HG02623 (cell line): ENCODE results near the gene PASD1.
"Not testable (repeated sequence)": the region's sequence is repeated elsewhere in the genome, so short reads cannot be mapped to it uniquely, and the experiment has no call there.

Experiments used
- ATAC-seq: cut with Tn5 transposase; IDR thresholded peaks from one replicate; pipeline ENCODE4 v1.9.1; 2021; ENCODE audit warnings: moderate library complexity; ENCODE audit not compliant: unreplicated experiment

Gene PASD1, protein sequence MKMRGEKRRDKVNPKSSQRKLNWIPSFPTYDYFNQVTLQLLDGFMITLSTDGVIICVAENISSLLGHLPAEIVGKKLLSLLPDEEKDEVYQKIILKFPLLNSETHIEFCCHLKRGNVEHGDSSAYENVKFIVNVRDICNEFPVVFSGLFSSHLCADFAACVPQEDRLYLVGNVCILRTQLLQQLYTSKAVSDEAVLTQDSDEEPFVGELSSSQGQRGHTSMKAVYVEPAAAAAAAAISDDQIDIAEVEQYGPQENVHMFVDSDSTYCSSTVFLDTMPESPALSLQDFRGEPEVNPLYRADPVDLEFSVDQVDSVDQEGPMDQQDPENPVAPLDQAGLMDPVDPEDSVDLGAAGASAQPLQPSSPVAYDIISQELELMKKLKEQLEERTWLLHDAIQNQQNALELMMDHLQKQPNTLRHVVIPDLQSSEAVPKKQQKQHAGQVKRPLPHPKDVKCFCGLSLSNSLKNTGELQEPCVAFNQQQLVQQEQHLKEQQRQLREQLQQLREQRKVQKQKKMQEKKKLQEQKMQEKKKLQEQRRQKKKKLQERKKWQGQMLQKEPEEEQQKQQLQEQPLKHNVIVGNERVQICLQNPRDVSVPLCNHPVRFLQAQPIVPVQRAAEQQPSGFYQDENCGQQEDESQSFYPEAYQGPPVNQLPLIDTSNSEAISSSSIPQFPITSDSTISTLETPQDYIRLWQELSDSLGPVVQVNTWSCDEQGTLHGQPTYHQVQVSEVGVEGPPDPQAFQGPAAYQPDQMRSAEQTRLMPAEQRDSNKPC

DNA sequence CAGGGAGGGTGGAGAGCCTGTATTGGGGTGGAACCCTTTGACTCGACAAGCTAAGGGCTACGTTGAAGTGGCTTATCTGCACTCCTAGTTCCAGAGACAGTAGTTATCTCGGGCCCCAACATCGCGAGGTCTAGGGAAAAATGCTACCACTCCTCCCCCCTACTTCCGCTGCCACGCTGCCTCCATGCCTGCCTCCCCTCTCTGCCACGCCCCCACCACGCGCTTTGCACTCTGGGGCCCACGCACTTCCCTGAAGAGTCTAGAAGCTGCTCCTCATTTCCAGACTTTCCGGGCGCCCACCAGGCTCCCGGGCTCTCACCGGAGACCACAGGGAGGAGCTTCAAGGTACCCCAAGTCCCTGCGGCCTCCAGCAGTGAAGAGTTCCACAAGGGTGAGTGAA, at the start of gene PASD1:
TSS of gene PASD1 (plus strand) at position 227 of the 400 bp plus-strand sequence. CDS start 37,879 bp downstream, outside the sequence.
- ATAC-seq = no peak

DNA sequence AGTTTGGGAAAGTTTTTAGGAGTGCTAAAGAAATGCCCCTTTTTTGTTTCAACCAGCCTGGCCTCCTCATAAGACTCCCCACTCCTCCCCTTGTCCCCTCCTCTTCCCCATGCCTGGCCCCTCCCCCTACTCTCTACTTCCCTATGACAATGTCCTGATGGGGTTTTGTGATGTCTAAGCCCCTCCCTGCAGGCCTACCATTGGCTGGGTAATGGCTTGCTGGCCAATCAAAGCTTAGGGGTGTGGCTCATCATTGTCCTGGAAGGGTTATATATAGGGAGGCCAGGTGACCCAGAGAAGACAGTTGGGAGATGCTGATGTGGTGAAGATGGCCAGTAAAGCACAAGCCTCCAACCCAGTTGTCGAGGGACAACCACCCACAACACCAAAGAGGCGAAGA, 48.2 kb upstream of the PASD1 start:
- ATAC-seq = no peak

DNA sequence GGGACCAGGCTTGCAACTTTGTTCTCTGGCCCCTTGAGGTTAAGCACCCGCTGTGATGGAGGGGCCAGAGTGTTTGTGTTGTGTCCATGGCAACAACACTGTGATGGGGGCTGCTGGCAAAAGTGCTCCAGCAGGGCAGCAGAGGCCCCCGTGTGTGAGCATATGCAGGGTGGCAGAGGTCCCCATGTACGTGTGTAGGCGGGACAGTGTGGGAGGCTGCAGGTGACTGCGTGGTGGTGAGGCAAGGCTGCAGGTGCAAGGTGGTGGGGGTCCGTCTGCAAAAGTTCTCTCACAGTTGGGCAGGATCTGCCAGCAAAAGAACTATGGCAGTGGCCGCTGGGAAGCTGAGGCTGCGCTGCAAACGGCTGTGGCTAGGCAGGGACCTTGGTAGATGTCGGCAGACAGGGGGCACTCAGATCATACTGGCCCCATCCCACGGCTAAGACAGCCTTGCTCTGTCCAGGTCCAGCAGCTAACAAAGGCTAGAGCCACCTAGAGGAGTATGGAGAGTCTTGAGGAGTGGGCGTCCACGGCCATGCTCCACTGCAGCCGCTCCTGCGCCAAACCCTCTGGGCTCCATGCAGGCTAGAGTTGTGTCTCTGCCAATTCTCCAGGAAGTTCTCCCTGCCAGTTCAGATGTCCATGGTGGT, 46.8 kb upstream of the PASD1 start:
- no peak for ATAC-seq

DNA sequence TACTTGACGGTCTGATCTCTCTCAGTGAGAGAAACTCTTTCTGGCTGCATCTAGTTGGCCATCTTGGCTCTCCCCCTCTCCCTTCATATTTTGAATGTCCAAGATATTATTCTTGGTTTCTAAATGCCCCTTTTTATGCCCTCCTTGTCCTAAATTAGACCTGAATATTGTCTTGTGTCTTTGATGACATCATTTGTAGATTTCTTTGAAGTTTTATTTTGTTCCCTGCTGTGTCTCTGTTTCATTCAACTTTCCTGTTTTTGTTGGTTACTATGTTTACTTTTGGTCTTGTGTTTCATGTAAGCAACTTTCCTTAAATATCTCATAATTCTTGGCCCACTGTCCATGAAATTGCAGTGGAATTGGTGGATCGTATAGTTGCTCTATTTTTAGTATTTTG, 46.1 kb upstream of the PASD1 start:
- no peak for ATAC-seq

DNA sequence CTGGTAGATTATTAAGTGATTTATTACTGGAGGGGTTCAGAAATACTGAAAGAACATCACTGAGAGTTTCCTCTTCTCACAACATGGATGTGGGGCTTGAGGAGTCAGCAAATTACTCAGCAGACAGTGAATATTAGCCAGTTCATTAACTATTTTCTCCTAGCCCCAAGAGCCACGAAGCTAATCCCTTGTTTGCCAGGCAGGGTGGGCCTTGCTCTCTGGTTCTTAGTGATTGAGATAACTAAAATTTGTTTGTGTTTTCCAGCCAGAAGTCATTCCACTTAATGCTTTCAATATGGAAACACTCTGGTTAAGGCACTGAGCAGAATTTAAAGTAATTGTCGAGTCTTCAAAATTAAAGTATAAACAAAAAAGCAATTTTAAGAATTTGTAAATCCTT, 40.1 kb upstream of the PASD1 start:
- ATAC-seq = no peak

DNA sequence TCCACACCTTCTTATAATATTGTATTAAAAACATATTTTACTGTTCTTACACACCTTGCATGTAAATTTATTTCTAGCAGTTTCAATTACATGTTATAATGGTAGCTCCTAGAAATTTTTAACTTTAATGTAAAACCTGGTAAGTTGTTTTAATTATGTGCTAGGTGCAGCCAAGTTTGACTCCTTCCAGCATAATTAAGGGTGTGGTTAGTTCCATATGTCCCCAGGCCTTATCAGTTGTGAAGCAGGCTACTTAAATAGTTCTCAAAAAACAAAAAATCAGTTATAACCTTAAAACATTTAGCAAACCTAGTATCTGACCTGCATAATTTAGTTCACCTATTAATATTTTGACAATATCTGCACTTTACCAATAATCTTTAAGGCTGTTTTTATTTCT, 26.9 kb upstream of the PASD1 start:
- ATAC-seq = no peak

DNA sequence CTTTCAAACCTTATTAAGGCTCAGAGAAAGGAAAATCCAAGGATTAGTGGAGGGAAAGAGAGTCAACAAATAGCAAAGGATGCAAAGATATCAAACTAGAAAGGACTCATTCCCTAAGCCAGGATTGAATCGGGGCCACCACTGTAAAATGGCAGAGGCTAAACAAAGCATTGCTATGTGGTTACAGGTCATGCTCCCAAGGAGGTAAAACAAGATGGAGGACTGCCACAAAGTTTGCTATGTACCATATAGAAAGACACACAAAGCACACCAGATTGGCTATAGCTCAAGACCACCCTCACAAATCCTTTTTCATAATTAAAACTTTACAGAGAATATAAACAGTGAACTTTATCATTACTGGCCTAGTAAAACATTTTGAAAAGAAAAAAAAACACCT, 25.9 kb upstream of the PASD1 start:
- no peak for ATAC-seq

DNA sequence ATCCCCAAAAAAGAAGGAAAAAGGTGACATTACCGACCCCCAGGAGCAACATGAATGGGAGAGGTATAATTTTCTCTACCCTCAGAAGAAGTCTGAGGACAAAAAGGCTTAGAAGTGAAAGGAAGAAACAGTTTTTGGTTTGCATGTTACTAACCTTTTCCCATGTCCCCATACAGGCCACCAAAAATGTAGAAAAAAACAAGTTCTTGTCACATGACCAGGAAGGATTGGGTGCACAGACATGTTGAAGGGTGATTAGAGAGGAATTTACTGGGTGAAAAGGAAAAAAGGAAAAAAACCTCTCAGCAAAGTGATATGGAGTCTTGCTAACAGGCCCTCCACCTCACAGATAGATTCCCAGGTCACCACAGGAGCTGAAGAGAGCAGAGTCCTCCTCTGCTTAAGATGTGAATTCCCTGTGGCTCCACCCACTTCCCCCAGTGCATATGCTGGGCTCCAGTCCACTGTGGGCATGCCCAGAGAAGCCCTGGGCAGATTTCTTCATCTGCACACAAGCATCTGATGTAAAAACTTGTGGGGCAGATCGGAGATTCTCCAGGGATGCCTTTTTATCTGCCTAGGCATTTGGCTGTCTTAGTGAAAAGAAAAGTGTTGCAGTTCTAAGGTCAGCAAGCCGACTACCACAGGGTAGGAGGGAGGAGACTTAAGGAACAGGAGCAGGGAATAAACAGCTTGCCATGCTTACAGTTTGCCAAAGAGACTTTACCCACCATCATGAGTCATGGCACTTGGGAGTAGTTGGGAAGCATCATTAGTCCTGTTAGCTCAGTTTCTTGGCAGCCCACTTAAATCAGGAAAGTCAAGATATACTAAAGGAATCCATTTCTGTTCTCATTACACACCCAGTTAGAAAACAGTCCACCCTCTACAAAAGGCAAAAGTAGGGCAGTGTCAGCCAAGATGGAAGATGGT, 25.0 kb upstream of the PASD1 start:
- ATAC-seq = no peak

DNA sequence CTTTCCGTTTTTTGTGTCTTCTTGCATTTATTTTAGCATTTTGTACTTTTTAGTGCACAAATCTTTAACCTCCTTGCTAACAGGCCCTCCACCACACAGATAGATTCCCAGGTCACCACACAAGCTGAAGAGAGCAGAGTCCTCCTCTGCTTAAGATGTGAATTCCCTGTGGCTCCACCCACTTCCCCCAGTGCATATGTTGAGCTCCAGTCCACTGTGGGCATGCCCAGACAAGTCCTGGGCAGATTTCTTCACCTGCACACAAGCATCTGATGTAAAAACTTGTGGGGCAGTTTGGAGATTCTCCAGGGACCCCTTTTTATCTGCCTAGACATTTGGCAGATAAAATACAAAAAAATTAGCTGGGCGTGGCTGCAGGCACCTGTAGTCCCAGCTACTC, 19.8 kb upstream of the PASD1 start:
- no peak for ATAC-seq

DNA sequence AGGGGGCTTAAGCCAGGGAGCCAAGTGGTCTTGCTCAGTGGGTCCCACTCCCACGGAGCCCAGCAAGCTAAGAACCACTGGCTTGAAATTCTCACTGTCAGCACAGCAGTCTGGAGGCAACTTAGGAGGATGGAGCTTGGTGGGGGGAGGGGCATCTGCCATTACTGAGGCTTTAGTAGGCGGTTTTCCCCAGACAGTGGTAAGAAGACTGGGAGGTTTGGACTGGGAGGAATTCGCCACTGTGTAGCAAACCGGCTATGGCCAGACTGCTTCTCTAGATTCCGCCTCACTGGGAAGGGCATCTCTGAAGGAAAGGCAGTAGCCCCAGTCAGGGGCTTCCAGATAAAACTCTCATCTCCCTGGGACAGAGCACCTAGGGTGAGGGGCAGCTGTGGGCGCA, 17.2 kb upstream of the PASD1 start:
- ATAC-seq = not testable (repeated sequence)

DNA sequence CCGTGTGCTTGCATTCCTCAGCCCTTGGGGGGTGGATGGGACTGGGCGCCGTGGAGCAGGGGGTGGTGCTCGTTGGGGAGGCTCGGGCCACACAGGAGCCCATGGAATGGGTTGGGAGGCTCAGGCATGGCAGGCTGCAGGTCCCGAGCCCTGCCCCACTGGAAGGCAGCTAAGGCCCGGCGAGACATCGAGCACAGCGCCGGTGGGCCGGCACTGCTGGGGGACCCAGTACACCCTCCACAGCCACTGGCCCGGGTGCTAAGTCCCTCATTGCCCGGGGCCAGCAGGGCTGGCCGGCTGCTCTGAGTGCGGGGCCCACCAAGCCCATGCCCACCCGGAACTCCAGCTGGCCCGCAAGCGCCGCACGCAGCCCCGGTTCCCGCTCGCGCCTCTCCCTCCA, 12.3 kb upstream of the PASD1 start:
- not testable (repeated sequence) for ATAC-seq

DNA sequence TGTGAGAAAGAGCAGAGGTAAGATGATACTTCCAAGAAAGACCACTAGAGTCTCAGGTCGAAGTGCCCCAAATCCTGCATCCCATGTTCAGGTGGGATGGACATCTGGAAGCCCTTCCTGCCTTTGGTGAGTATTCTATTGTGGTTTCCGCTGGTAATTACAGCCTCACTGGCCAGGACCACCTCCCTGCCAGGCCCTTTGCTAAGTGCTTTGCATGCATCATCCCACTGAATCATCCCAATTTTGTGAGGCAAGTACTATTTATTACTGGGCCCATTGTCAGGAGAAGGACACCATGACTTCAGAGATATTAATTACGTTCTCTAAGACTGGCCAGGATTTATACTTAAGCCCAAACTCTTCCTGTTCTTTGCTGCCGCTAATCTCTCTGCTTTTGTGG, 10.7 kb upstream of the PASD1 start:
- ATAC-seq = no peak

DNA sequence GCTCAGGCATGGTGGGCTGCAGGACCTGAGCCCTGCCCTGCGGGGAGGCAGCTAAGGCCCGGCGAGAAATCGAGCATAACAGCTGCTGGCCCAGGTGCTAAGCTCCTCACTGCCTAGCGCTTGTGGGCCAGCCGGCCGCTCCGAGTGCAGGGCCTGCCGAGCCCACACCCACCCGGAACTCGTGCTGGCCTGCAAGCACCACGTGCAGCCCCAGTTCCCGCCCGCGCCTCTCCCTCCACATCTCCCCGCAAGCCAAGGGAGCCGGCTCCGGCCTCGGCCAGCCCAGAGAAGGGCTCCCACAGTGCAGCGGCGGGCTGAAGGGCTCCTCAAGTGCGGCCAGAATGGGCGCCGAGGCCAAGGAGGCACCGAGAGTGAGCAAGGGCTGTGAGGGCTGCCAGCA, 8.2 kb upstream of the PASD1 start:
- not testable (repeated sequence) for ATAC-seq

DNA sequence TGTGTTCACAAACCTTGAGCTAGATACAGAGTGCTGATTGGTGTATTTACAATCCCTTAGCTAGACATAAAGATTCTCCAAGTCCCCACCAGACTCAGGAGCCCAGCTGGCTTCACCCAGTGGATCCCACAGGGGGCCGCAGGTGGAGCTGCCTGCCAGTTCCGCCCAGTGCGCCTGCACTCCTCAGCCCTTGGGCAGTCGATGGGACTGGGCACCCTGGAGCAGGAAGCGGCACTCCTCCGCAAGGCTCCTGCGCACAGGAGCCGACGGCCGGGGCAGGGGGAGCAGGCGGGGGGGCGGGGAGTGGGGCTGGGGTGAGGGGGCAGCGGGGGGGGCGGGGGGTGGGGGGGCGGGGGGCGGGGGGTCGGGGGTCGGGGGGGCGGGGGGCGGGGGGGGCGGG, 990 bp upstream of the PASD1 start:
- not testable (repeated sequence) for ATAC-seq

DNA sequence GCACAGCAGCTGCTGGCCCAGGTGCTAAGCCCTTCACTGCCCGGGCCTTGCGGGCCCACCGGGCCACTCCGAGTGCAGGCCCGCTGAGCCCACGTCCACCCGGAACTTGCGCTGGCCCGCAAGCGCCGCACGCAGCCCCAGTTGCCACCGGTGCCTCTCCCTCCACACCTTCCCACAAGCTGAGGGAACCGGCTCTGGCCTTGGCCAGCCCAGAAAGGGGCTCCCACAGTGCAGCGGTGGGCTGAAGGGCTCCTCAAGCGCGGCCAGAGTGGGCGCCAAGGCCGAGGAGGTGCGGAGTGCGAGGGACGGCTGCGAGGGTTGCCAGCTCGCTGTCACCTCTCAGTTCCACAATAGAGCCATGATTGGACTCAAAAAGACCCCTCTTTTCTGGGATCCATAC, 472 bp upstream of the PASD1 start:
- ATAC-seq = not testable (repeated sequence)

DNA sequence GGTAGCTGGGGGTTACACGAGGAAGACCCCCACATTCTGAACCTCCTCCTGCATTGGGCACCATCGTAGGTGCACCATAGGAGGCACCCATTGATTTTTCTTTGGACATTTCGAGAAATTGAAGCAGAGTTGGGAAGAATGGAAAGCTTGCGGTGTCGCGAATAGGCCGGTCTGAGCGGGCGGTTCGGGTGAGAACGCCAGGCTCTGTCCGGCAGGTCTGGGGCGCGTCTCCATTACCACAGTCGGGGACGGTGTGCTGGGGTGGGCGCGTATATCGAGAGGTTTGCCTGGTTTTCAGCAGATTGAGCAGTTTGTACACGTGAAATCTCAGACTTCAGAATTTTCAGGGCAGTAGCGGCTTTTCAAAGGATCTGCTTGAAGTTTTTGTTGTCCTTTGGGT, 560 bp downstream of the PASD1 start:
- no peak for ATAC-seq

DNA sequence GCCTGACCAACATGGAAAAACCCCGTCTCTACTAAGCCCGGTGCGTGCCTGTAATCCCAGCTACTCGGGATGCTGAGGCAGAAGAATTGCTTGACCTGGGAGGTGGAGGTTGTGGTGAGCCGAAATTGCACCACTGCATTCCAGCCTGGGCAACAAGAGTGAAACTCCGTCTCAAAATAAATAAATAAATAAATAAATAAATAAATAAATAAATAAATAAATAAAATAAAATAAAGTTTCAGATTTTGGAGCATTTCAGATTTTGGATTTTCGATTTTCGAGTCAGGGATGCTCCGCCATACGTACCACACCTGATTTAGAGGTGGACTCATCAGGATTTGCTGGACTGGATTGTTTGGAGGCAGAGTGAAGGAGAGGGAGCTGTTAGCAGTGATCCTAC, 3.4 kb downstream of the PASD1 start:
- not testable (repeated sequence) for ATAC-seq

DNA sequence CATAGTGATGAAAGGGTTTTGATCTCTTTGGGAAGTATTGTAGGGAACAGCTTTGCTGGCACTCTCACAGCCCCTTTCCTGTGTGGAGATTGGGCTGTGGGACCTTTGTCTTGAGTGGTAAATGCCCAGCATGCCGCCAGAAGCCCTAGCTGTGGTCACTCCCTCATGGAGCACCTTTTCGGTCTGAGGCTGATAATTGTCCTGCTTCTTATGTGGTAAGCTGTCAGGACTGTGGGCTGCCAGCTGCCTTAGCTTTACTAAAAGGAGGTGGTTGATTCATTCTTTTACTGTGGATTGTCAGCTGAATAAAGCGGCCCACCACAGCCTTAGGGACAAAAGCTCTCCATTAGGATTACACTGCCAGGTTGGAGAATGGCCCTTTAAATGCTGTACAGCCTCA, 7.1 kb downstream of the PASD1 start:
- no peak for ATAC-seq

DNA sequence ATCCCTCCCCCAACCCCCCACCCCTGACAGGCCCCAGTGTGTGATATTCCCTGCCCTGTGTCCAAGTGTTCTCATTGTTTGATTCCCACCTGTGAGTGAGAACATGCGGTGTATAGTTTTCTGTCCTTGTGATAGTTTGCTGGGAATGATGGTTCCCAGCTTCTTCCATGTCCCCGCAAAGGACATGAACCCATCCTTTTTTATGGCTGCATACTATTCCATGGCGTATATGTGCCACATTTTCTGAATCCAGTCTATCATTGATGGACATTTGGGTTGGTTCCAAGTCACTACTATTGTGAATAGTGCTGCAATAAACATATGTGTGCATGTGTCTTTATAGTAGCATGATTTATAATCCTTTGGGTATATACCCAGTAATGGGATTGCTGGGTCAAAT, 29.9 kb downstream of the PASD1 start:
- not testable (repeated sequence) for ATAC-seq

DNA sequence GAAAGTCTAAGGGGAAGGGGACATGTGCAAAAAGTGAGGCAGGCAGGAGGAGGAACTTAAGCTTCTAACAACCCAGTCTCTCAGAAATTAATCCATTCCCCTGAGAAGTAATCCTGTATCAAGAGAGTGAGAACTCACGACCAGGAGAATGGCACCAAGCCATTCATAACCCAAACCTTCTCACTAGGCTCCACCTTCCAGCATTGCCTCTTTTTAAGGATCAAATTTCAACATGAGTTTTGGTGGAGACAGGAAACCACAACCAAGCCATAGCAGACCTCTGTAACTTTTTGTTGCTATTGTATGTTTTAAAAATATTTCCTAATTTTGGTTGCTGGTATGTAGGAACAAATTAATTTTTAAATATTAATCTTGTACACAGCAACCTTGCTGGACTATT, 32.8 kb downstream of the PASD1 start:
- no peak for ATAC-seq

DNA sequence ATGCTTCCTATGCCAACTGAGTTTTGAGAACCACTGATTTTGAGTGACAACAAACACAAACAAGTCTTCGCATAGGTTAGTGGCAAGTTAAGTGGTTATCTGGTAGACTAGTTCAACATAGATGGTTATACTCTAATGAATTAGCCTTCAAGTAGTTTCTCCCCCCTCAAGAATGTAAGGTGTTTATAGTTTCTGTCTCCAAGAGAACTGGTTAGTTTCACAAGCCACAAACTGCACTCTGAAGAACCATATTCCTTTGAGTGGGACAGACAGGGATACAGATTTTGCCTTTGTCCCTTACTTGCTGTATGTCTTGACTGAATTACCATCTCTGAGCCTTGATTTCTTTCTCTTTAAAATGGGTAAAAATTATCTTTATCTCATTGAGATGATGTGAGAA, 41.5 kb downstream of the PASD1 start:
- no peak for ATAC-seq
